Measurements from ENCODE around the gene VPS26C. TPM values are rescaled to one million over a fixed set of nuclear protein-coding genes. Genes with fewer than 3 reads are reported as not detected.

Gene VPS26C
- total RNA-seq, 1 experiment from 2014 or later, result 46.2 TPM

GRCh38 chr21:37196847-37197246, 70.3 kb downstream of the VPS26C start:
- H3F3A ChIP-seq (ENCODE audit: insufficient read depth, low read depth), result no peaks in the 10 kb centered on the region
- BruUV-seq (replicated peaks), result no TSS peak
- H2AFZ ChIP-seq, result no peak overlapping the region
- no peak overlapping the region for H3K4me2 ChIP-seq
- no peak for TF ChIP-seq EZH2 (IDR thresholded peaks at IDR 0.05; ENCODE audit: low read depth)
- TF ChIP-seq, protein P1, sequence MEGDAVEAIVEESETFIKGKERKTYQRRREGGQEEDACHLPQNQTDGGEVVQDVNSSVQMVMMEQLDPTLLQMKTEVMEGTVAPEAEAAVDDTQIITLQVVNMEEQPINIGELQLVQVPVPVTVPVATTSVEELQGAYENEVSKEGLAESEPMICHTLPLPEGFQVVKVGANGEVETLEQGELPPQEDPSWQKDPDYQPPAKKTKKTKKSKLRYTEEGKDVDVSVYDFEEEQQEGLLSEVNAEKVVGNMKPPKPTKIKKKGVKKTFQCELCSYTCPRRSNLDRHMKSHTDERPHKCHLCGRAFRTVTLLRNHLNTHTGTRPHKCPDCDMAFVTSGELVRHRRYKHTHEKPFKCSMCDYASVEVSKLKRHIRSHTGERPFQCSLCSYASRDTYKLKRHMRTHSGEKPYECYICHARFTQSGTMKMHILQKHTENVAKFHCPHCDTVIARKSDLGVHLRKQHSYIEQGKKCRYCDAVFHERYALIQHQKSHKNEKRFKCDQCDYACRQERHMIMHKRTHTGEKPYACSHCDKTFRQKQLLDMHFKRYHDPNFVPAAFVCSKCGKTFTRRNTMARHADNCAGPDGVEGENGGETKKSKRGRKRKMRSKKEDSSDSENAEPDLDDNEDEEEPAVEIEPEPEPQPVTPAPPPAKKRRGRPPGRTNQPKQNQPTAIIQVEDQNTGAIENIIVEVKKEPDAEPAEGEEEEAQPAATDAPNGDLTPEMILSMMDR (conservative IDR thresholded peaks at IDR 0.05), result no peak
- no peak for DNase-seq
- ChIA-PET POLR2A (ENCODE audit: unreplicated experiment) (no interaction called here), CTCF (no interaction called here)
- H3K27me3 ChIP-seq (ENCODE audit: insufficient read depth, low read depth), result no peaks in the 10 kb centered on the region
- intact Hi-C loops (cut with micrococcal nuclease; ENCODE audit: unreplicated experiment), result no loop called here
- no peaks in the 10 kb centered on the region for H3K9me3 ChIP-seq (ENCODE audit: insufficient read depth, low read depth)
- no peaks in the 10 kb centered on the region for H4K20me1 ChIP-seq (ENCODE audit: insufficient read depth)
- no peaks in the 10 kb centered on the region for H3K79me2 ChIP-seq (ENCODE audit: low read depth)
- H3K27ac ChIP-seq, result no peak overlapping the region
- H3K4me1 ChIP-seq (replicated peaks; ENCODE audit: insufficient read depth), result no peaks in the 10 kb centered on the region
- no peaks in the 10 kb centered on the region for H3K9me2 ChIP-seq (ENCODE audit: insufficient read depth)
- H3K36me3 ChIP-seq (ENCODE audit: low read depth), result no peaks in the 10 kb centered on the region
- H3K4me3 ChIP-seq, result no peak overlapping the region

DNA sequence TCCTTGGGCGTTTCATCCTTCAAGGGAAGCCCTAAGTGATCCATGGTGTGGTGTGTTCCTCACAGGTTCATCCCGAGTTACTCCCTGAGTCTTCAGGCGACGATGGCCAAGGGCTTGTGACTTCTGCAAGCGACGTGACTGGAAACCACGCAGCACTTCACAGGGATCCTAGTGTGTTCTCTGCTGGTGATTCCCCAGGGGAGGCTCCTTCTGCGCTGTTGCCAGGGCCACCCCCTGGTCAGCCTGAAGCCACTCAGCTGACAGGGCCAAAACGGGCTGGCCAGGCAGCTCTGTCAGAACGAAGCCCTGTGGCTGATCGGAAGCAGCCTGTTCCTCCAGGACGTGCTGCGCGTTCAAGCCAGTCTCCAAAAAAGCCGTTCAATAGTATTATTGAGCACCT, 71.5 kb downstream of the VPS26C start:
- H3K36me3 ChIP-seq (ENCODE audit: low read depth), result no peaks in the 10 kb centered on the region
- no peak overlapping the region for H3K4me2 ChIP-seq
- no peaks in the 10 kb centered on the region for H3K27me3 ChIP-seq (ENCODE audit: insufficient read depth, low read depth)
- no peak overlapping the region for H3K27ac ChIP-seq
- no peaks in the 10 kb centered on the region; the same call in 1 of the 2 replicates for H4K20me1 ChIP-seq (ENCODE audit: insufficient read depth)
- H3K79me2 ChIP-seq (ENCODE audit: low read depth), result no peaks in the 10 kb centered on the region
- no peak overlapping the region for H2AFZ ChIP-seq
- no TSS peak for BruUV-seq (replicated peaks)
- no peaks in the 10 kb centered on the region for H3K4me1 ChIP-seq (replicated peaks; ENCODE audit: insufficient read depth)
- POLR2A ChIA-PET (ENCODE audit: unreplicated experiment), result no interaction called here
- no peak for TF ChIP-seq EZH2 (IDR thresholded peaks at IDR 0.05; ENCODE audit: low read depth)
- TF ChIP-seq, protein P1 (conservative IDR thresholded peaks at IDR 0.05), result no peak
- H3F3A ChIP-seq (ENCODE audit: insufficient read depth, low read depth), result no peaks in the 10 kb centered on the region
- no peaks in the 10 kb centered on the region for H3K9me2 ChIP-seq (ENCODE audit: insufficient read depth)
- H3K9me3 ChIP-seq (ENCODE audit: insufficient read depth, low read depth), result no peaks in the 10 kb centered on the region
- intact Hi-C loops (cut with micrococcal nuclease; ENCODE audit: unreplicated experiment), result no loop called here
- CTCF ChIA-PET, result no interaction called here
- no peak for DNase-seq
- H3K4me3 ChIP-seq, result no peak overlapping the region

DNA sequence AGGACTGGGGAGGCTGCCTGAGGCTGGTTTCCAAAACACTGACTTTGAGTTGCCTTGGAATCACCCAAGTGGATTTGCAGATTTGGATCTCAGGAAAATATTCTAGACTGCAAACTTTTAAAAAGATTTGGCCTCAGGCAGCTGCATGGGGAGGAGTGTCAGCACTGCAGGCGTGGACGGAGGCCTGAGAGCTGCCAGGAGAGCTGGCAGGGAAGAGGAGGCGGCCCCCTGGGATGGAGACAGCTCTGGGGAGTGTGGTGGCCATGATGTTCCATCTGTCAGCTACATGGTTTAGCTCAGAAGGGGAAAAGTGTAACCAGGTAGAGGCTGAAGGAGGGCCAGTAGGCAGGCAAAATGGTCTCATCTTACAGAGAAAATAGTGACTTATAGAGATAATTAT, 72.1 kb downstream of the VPS26C start:
- TF ChIP-seq, protein P1 (conservative IDR thresholded peaks at IDR 0.05), result no peak
- no peak for TF ChIP-seq EZH2 (IDR thresholded peaks at IDR 0.05; ENCODE audit: low read depth)
- intact Hi-C loops (cut with micrococcal nuclease; ENCODE audit: unreplicated experiment), result no loop called here
- no TSS peak for BruUV-seq (replicated peaks)
- Histone ChIP-seq H3K4me3 (no peak overlapping the region), H3K27ac (no peak overlapping the region), H4K20me1 (ENCODE audit: insufficient read depth) (no peaks in the 10 kb centered on the region; the same call in 1 of the 2 replicates), H3K79me2 (ENCODE audit: low read depth) (no peaks in the 10 kb centered on the region), H3F3A (ENCODE audit: insufficient read depth, low read depth) (no peaks in the 10 kb centered on the region), H3K4me1 (replicated peaks; ENCODE audit: insufficient read depth) (no peaks in the 10 kb centered on the region), H3K36me3 (ENCODE audit: low read depth) (no peaks in the 10 kb centered on the region), H3K27me3 (ENCODE audit: insufficient read depth, low read depth) (no peaks in the 10 kb centered on the region), H3K9me3 (ENCODE audit: insufficient read depth, low read depth) (no peaks in the 10 kb centered on the region), H3K9me2 (ENCODE audit: insufficient read depth) (no peaks in the 10 kb centered on the region), H2AFZ (no peak overlapping the region), H3K4me2 (no peak overlapping the region)
- CTCF ChIA-PET, result no interaction called here
- POLR2A ChIA-PET (ENCODE audit: unreplicated experiment), result no interaction called here
- DNase-seq, result no peak
